Osteocyte (in vitro differentiated cells): Measurements from ENCODE around the gene SPATA22. TPM values are rescaled to one million over a fixed set of nuclear protein-coding genes. Genes with fewer than 3 reads are reported as not detected.
"Not testable (repeated sequence)": the region's sequence is repeated elsewhere in the genome, so short reads cannot be mapped to it uniquely, and the experiment has no call there.

Source experiments
- DNase-seq: peaks from one replicate; pipeline ENCODE4 v3.0.0; 2021; ENCODE audit warnings: mixed read lengths; ENCODE audit not compliant: unreplicated experiment; ENCODE audit errors: extremely low spot score
- H3K27ac Mint-ChIP-seq: one replicate; pipeline ENCODE4 v1.8.0; 2021; ENCODE audit warnings: mild to moderate bottlenecking, mixed read lengths; ENCODE audit not compliant: unreplicated experiment
- H3K27me3 Mint-ChIP-seq: one replicate; pipeline ENCODE4 v1.8.0; 2021; ENCODE audit warnings: mixed read lengths; ENCODE audit not compliant: unreplicated experiment
- H3K36me3 Mint-ChIP-seq: one replicate; pipeline ENCODE4 v1.8.0; 2021; ENCODE audit warnings: mixed read lengths; ENCODE audit not compliant: unreplicated experiment
- H3K4me1 Mint-ChIP-seq: one replicate; pipeline ENCODE4 v1.8.0; 2021; ENCODE audit warnings: mixed read lengths; ENCODE audit not compliant: unreplicated experiment
- H3K4me3 Mint-ChIP-seq: one replicate; pipeline ENCODE4 v1.8.0; 2021; ENCODE audit warnings: mild to moderate bottlenecking, moderate library complexity, mixed read lengths; ENCODE audit not compliant: unreplicated experiment
- H3K9me3 Mint-ChIP-seq: one replicate; pipeline ENCODE4 v1.8.0; 2021; ENCODE audit warnings: mixed read lengths; ENCODE audit not compliant: unreplicated experiment
- CTCF ChIP-seq: fragments of 200-600 bp; sonication (generic); IDR thresholded peaks from 2 replicates; pipeline ENCODE4 v1.5.0; 2021; ENCODE audit warnings: antibody characterized with exemption, mild to moderate bottlenecking, moderate library complexity
- total RNA-seq: library from RNA; stranded (reverse); gene quantifications from 2 replicates; pipeline ENCODE4 v1.2.1, GENCODE V29; 2021

SPATA22 gene
- total RNA-seq, 1 donor from 2014 or later: not detected

- Mint-ChIP-seq H3K27ac (no peak within 1 kb of the TSS), H3K27me3 (no peaks in the 10 kb centered on the region), H3K4me3 (no peak within 1 kb of the TSS), H3K36me3 (no peaks in the 10 kb centered on the region), H3K9me3 (peaks cover 23% of the 10 kb centered on the region), H3K4me1 (no peaks in the 10 kb centered on the region)
- DNase-seq: no peak
- TF ChIP-seq CTCF: no peak
These were observed 60.5 kb downstream of the SPATA22 start, which contains the start of gene OR3A3 for GRCh38 chr17:3411070-3411469. OR3A3 (plus strand) TSS chr17:3411370.

- not testable (repeated sequence) for H3K27me3 Mint-ChIP-seq, H3K27ac Mint-ChIP-seq, H3K4me3 Mint-ChIP-seq, DNase-seq, H3K4me1 Mint-ChIP-seq, H3K36me3 Mint-ChIP-seq
- peaks cover 43% of the 10 kb centered on the region for H3K9me3 Mint-ChIP-seq
These were observed 67.8 kb downstream of the SPATA22 start for GRCh38 chr17:3403856-3404255.

- no peak for DNase-seq
- Mint-ChIP-seq H3K36me3 (no peaks in the 10 kb centered on the region), H3K27me3 (no peaks in the 10 kb centered on the region), H3K4me3 (no peak overlapping the region), H3K27ac (no peak overlapping the region), H3K9me3 (peaks cover 34% of the 10 kb centered on the region), H3K4me1 (no peaks in the 10 kb centered on the region)
- no peak for TF ChIP-seq CTCF
These were observed 69.8 kb downstream of the SPATA22 start for GRCh38 chr17:3401786-3402185.

GRCh38 chr17:3400055-3400454 lies 71.6 kb downstream of the SPATA22 start:
- no peak for DNase-seq
- no peaks in the 10 kb centered on the region for H3K27me3 Mint-ChIP-seq
- H3K4me3 Mint-ChIP-seq: no peak overlapping the region
- peaks cover 21% of the 10 kb centered on the region for H3K9me3 Mint-ChIP-seq
- no peaks in the 10 kb centered on the region for H3K36me3 Mint-ChIP-seq
- H3K27ac Mint-ChIP-seq: no peak overlapping the region
- no peaks in the 10 kb centered on the region for H3K4me1 Mint-ChIP-seq
- TF ChIP-seq CTCF: no peak

GRCh38 chr17:3398310-3398709 lies 73.3 kb downstream of the SPATA22 start, which contains the start of gene OR1E1:
OR1E1 (minus strand) TSS chr17:3398410; CDS start chr17:3398410, 0 bp downstream.
- H3K9me3 Mint-ChIP-seq: peaks cover 24% of the 10 kb centered on the region
- no peak for TF ChIP-seq CTCF

GRCh38 chr17:3397801-3398200 lies 73.8 kb downstream of the SPATA22 start:
- not testable (repeated sequence) for H3K4me1 Mint-ChIP-seq, H3K27ac Mint-ChIP-seq, H3K4me3 Mint-ChIP-seq, H3K36me3 Mint-ChIP-seq, H3K27me3 Mint-ChIP-seq, DNase-seq
- H3K9me3 Mint-ChIP-seq: peaks cover 20% of the 10 kb centered on the region

More at GRCh38 chr17:3398310-3398709, 73.3 kb downstream of the SPATA22 start, which contains the start of gene OR1E1:
- Mint-ChIP-seq H3K27me3 (no peaks in the 10 kb centered on the region), H3K4me3 (no peak within 1 kb of the TSS), H3K36me3 (no peaks in the 10 kb centered on the region), H3K4me1 (no peaks in the 10 kb centered on the region), H3K27ac (no peak within 1 kb of the TSS)
- DNase-seq: no peak

Other genes starting within 250 kb of the SPATA22 start
- not detected in 2 replicates for gene OR3A1, start 173.5 kb downstream of the SPATA22 start, total RNA-seq
- gene OR3A2, start 85.5 kb downstream of the SPATA22 start, total RNA-seq: not detected in 2 replicates
- not detected in 2 replicates for gene OR1E1, start 73.4 kb downstream of the SPATA22 start, total RNA-seq
- gene OR3A3, start 60.4 kb downstream of the SPATA22 start, total RNA-seq: not detected in 2 replicates
- gene OR1E2, start 38.0 kb downstream of the SPATA22 start, total RNA-seq: not detected in 2 replicates
- not detected in 2 replicates for gene ASPA, start 4.2 kb upstream of the SPATA22 start, total RNA-seq
- gene TRPV3, start 86.0 kb upstream of the SPATA22 start, total RNA-seq: 0.08 and 0.50 TPM in 2 replicates
- 4.0 and 4.5 TPM in 2 replicates for gene TRPV1, start 137.6 kb upstream of the SPATA22 start, total RNA-seq
- gene SHPK, start 164.4 kb upstream of the SPATA22 start, total RNA-seq: 8.5 and 9.8 TPM in 2 replicates
- 23.8 and 24.9 TPM in 2 replicates for gene CTNS, start 164.9 kb upstream of the SPATA22 start, total RNA-seq
- gene TAX1BP3, start 196.8 kb upstream of the SPATA22 start, total RNA-seq: 149 TPM in 2 replicates
- gene EMC6, start 197.0 kb upstream of the SPATA22 start, total RNA-seq: 37.0 and 43.8 TPM in 2 replicates
- gene P2RX5, start 224.3 kb upstream of the SPATA22 start, total RNA-seq: 0.34 and 0.43 TPM in 2 replicates